NCI-H2171 (cell line): ENCODE data around the gene PABPN1L.
A peak's percentile ranks its signal among the peaks of the same experiment; 100 is the strongest.
"Not testable (repeated sequence)": the region's sequence is repeated elsewhere in the genome, so short reads cannot be mapped to it uniquely, and the experiment has no call there.

Source experiments
- DNase-seq: peaks from one replicate; lab custom pipeline; 2025; lab: John Stamatoyannopoulos, UW

Gene PABPN1L

DNA sequence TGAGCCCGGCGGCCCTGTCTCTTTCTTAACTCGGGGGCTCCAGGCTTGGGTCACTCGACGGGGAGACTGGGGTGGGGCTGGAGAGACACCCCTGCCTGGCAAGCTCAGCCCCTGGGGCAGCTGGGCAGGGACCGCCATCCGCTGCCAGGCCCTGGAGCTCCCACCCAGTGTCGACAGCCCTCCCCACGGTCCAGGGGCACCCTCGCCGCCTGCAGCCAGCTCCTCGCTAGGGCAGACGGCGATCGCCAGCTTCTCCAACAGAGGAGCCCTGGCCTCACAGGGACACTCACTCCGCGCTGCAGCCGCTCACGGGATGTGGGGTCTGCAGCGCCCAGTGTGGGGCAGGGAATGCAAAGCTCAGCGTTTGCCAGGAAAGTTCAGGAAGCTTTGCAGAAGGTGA is 38.7 kb downstream of the PABPN1L start:
- no peak for DNase-seq

DNA sequence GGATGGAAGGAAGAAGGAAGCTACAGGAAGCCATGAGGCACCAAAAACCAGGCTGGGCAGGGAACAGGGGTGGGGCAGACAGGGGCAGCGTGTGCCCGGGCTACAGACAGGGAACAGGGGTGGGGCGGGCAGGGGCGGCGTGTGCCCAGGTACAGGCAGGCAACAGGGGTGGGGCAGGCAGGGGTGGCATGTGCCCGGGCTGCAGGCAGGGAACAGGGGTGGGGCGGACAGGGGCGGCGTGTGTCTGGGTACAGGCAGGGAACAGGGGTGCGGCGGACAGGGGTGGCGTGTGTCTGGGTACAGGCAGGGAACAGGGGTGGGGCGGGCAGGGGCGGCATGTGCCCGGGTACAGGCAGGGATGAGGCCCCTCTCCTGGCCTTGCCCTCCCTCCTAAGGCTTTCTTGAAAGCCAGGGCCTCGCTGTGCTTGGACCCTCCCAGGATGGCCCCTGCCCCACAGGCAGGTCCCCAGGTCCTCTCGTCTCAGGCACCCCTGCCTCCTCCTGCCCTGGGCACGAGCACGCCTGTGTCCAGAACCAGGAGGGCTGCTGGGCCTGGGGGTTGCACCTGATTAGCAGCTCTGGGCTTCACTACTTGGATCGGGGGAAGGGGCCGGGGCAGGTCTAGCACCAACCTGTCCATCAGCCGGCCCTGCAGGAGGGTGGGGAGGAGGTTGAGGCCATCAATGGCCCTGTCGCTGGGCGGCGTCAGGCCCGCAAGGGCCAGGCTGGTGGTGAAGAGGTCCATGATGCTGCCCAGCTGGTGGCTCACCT is 40.2 kb downstream of the PABPN1L start:
- no peak for DNase-seq

GRCh38 chr16:88825146-88825545 is 41.3 kb downstream of the PABPN1L start:
- DNase-seq: no peak

GRCh38 chr16:88824256-88825077 is 42.0 kb downstream of the PABPN1L start:
- DNase-seq: no peak

DNA sequence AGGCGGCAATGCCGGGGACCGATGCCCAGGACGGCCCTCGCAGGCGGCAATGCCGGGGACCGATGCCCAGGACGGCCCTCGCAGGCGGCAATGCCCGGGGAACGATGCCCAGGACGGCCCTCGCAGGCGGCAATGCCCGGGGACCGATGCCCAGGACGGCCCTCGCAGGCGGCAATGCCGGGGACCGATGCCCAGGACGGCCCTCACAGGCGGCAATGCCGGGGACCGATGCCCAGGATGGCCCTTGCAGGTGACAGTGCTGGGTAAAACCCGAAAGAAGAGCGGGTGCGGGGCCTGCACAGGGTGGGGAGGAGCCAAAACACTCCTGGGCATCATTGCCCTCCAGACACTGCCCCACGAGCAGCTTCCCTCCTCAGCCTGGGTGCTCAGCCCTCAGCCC is 42.8 kb downstream of the PABPN1L start:
- not testable (repeated sequence) for DNase-seq

DNA sequence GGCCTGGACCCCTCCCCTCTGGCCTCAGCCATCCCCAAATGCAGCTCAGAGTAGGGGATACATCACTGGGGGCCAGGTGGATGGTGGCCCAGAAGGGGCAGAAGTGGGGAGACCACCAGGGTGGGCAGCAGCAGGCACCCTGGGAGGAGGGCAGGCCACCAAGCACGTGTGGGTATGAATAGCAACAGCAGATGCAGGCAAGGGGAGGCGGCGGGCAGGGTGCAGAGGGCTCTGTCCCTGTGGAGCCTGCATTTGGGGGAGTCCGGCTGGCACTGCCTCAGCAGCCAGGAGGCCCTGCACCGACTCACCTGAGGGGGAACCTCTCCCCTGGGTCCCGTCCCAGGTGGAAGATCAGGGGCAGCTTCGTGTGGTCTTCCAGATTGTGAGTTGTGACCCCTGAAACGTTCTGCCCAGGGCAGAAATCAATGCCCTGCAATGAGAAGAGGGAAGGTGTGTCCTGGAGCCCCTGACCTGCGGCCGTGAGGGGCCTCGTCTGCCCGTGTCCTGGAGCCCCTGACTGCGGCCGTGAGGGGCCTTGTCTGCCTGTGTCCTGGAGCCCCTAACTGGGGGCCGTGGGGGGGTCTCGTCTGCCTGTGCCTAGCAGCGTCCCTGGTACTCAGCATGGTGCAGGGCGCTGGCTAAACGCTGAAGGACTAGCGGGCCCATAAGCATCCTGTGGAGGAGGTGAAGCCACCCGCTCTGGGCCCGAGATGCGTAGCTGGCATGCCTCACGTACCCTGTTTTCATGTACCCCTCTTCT is 44.0 kb downstream of the PABPN1L start:
- DNase-seq: no peak

DNA sequence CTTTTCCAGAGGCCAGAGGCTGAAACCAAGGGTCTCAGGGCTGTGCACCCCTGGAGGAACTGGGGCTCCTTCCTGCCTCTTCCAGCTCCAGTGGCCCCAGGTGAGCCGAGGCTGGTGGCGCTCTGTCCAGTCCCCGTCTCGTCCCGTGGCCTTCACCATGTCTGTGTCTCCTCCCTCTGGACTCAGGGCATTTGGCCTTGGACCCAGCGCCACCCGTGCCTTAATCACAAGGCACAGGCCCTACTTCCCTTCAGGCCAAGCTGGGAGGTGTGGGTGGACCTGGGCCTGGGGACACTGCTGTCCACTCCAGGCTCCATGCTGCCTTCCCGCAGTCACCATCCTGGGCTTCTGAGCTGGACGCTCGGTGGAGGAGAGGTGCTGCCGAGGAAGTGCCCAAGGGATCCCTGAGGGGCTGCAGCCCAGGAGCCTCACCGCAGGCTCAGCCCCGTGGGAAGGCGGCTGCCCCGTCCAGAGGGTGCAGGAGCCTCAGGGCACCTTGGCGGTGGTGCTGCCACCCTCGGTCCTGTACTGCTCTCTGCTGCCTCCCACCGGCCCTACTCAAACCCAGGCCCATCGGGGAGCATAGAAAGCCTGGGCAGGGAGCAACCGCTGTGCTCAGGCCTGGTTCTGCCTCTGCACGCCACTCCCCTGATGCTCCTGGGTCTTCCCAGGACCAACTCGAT is 45.2 kb downstream of the PABPN1L start:
- DNase-seq: no peak

DNA sequence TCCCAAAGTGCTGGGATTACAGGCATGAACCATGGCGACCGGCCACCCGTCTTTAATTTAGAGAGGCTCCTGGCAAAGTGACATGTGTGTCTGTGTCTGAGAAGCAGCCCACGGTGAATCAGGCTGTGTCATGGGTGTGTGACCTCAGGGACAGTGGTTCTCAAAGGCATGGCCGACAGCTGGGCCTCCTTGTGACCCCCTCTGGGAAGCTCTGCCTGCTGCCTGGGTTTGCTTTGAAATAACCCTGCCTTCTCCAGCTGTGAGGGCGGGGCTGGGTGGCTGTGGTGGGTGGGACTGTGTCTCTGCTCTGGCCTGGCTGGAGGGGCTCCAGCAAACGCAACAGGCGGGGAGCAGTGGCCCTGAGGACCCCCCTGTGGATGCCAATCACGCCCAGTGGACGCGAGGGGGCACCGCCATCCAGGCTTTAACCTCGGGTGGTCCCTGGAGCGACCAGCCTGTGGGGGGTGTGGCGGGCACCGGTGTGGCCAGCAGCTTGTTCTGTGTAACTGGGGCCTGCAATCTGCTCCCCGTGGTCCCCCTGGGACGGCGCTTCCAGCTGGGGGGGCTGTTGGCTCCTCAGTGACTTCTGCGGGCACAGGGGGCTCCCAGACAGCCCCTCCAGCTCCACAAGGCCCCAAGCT is 46.0 kb downstream of the PABPN1L start:
- DNase-seq: no peak

- no peak for DNase-seq
Measured at GRCh38 chr16:88819126-88819525, 47.3 kb downstream of the PABPN1L start.

- DNase-seq: no peak
Measured at GRCh38 chr16:88818575-88818874, 47.9 kb downstream of the PABPN1L start.

- DNase-seq: no peak
Measured at GRCh38 chr16:88817785-88818574, 48.5 kb downstream of the PABPN1L start.

- DNase-seq: no peak
Measured at GRCh38 chr16:88816736-88817535, 49.5 kb downstream of the PABPN1L start.

GRCh38 chr16:88815901-88816589 is 50.4 kb downstream of the PABPN1L start:
- peak; percentile 56 for DNase-seq

- DNase-seq: no peak
Measured at GRCh38 chr16:88815227-88815626, 51.2 kb downstream of the PABPN1L start.

DNA sequence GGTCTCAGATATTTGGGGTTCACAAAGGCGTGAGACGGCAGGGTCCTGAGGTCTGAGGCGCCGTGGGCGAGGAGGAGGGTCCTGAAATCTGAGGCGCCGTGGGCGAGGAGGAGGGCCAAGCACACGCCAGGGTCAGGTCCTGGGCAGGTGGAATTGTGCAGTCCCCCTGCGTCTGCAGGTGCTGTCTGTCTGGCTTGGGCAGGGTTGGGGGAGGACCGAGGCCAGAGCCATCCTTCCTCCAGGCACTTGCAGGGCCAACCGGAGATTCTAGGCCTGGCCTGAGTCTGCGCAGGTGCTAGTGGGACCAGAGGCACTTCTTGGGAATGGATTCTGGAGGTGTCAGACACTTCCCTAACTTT is 52.3 kb downstream of the PABPN1L start:
- DNase-seq: no peak
